Body of pancreas (tissue), 4 donors: ENCODE measurements around the gene MFSD11. TPM values are rescaled to one million over a fixed set of nuclear protein-coding genes. Genes with fewer than 3 reads are reported as not detected.

Experiments
- ATAC-seq: fragments of 150-250 bp; one replicate; pipeline ENCODE4 v1.9.1; 2016
- DNase-seq, 4 donors: peaks; one replicate each; pipeline ENCODE4 v3.0.0-alpha.2; 2019
- H3K27ac ChIP-seq, 4 donors: fragments of 200-600 bp; sonication (generic); 1 replicate in 3 of 4; 2 replicates in 1 of 4; pipeline versions ENCODE4 v1.5.1 to v1.6.1; 2016 to 2019; ENCODE audit warnings: mild to moderate bottlenecking in 1 of 4, mixed read lengths in 1 of 4, moderate library complexity in 1 of 4
- H3K27me3 ChIP-seq, 2 donors: fragments of 200-600 bp; sonication (generic); one replicate each; pipeline ENCODE4 v1.6.0; 2016; ENCODE audit warnings: mild to moderate bottlenecking in 1 of 2
- H3K36me3 ChIP-seq, 2 donors: fragments of 200-600 bp; sonication (generic); replicated peaks in 1 of 2; 2 replicates each; pipeline ENCODE4 v1.5.1; 2016; ENCODE audit warnings: low read depth in 2 of 2; ENCODE audit not compliant: insufficient read depth in 1 of 2
- H3K4me1 ChIP-seq: fragments of 200-600 bp; sonication (generic); one replicate; pipeline ENCODE4 v1.6.0; 2016
- H3K4me3 ChIP-seq, 2 donors: fragments of 200-600 bp; sonication (generic); 1 replicate in 1 of 2; 2 replicates in 1 of 2; pipeline ENCODE4 v1.5.1; 2016 to 2019
- H3K9me3 ChIP-seq, 3 donors: fragments of 200-600 bp; sonication (generic); 1 replicate in 2 of 3; 2 replicates in 1 of 3; pipeline ENCODE4 v1.5.1; 2016
- CTCF ChIP-seq, 7 experiments: fragments of 450-650 bp in 4 of 7; fragments of 200-600 bp in 3 of 7; sonication (generic) in 3 of 7; IDR thresholded peaks; one replicate each; pipeline ENCODE4 v1.5.1; 2016 to 2019; ENCODE audit warnings: antibody characterized with exemption in 7 of 7
- POLR2A ChIP-seq, 3 donors: fragments of 450-650 bp; IDR thresholded peaks; one replicate each; pipeline ENCODE4 v1.6.1; 2016; ENCODE audit warnings: antibody characterized with exemption in 3 of 3, mild to moderate bottlenecking in 2 of 3
- WGBS, 2 donors: methylation state at CpG; one replicate each; pipeline ENCODE4 v1.1.5; 2017; 5-methylcytosine and 5-hydroxymethylcytosine counted together
- intact Hi-C: fragments of 100-400 bp; cut with DNase I; formaldehyde crosslinking; loops from one replicate; pipeline ENCODE4 v1.15.1; 2023
- total RNA-seq, 2 donors: library from RNA; depleted of rRNA; stranded (reverse); fragments of >200 nt; gene quantifications; one replicate each; pipeline ENCODE4 v1.1.0, GENCODE V29; 2016

The MFSD11 gene
- total RNA-seq, 2 donors from 2014 or later: 7.6 to 16.6 TPM

- intact Hi-C loops: no loop called here
- H3K4me1 ChIP-seq: peaks cover 13% of the 10 kb centered on the region
- no peaks in the 10 kb centered on the region for H3K9me3 ChIP-seq
- DNase-seq (peak; percentile 29 to 58 (median 48)), ATAC-seq (peak; percentile 77)
- no peaks in the 10 kb centered on the region for H3K27me3 ChIP-seq
- H3K27ac ChIP-seq: peak overlapping the region in 2 of 4 donors; percentile 25 to 47
- no peak overlapping the region for H3K4me3 ChIP-seq
- 30 to 48% methylated on average over 9 to 10 of the region's 11 CpGs for WGBS, 2 donors
- H3K36me3 ChIP-seq: no peaks in the 10 kb centered on the region
- TF ChIP-seq CTCF (IDR thresholded peaks at IDR 0.05) (no peak), POLR2A (IDR thresholded peaks at IDR 0.05) (no peak)
Measured at GRCh38 chr17:76791053-76791980, 53.4 kb downstream of the MFSD11 start.

- Histone ChIP-seq H3K36me3 (no peaks in the 10 kb centered on the region), H3K27me3 (no peaks in the 10 kb centered on the region), H3K4me3 (no peak overlapping the region), H3K27ac (no peak overlapping the region), H3K4me1 (peaks cover 13% of the 10 kb centered on the region), H3K9me3 (no peaks in the 10 kb centered on the region)
- intact Hi-C loops: no loop called here
- TF ChIP-seq POLR2A (IDR thresholded peaks at IDR 0.05) (no peak), CTCF (IDR thresholded peaks at IDR 0.05) (no peak)
- WGBS, 2 donors: 92 to 96% methylated on average over 5 of the region's 5 CpGs
- no peak for DNase-seq
- ATAC-seq: no peak
Measured at GRCh38 chr17:76792348-76792747, 54.4 kb downstream of the MFSD11 start.

GRCh38 chr17:76793775-76794174 lies 55.9 kb downstream of the MFSD11 start:
- DNase-seq (no peak), ATAC-seq (no peak)
- H3K4me3 ChIP-seq: no peak overlapping the region
- no peaks in the 10 kb centered on the region for H3K36me3 ChIP-seq
- no peaks in the 10 kb centered on the region for H3K27me3 ChIP-seq
- TF ChIP-seq POLR2A (IDR thresholded peaks at IDR 0.05) (no peak), CTCF (IDR thresholded peaks at IDR 0.05) (no peak)
- peaks cover 13% of the 10 kb centered on the region for H3K4me1 ChIP-seq
- intact Hi-C loops: no loop called here
- no peaks in the 10 kb centered on the region for H3K9me3 ChIP-seq
- H3K27ac ChIP-seq: no peak overlapping the region
- 82 to 94% methylated on average over 4 of the region's 4 CpGs for WGBS, 2 donors

GRCh38 chr17:76796081-76796480 lies 58.2 kb downstream of the MFSD11 start:
- 90 to 94% methylated on average over 3 of the region's 3 CpGs for WGBS, 2 donors
- no peak for DNase-seq
- ATAC-seq: no peak
- Histone ChIP-seq H3K27me3 (no peaks in the 10 kb centered on the region), H3K4me3 (no peak overlapping the region), H3K36me3 (no peaks in the 10 kb centered on the region), H3K9me3 (no peaks in the 10 kb centered on the region), H3K4me1 (peaks cover 7% of the 10 kb centered on the region), H3K27ac (no peak overlapping the region)
- intact Hi-C loops: no loop called here
- TF ChIP-seq CTCF (IDR thresholded peaks at IDR 0.05): no peak
- TF ChIP-seq POLR2A (IDR thresholded peaks at IDR 0.05): no peak
